Right atrium auricular region (tissue), 2 donors: Measurements from ENCODE around the gene B3GNT5. TPM values are rescaled to one million over a fixed set of nuclear protein-coding genes. Genes with fewer than 3 reads are reported as not detected.

Experiments
- DNase-seq: peaks from one replicate; pipeline ENCODE4 v3.0.0-alpha.2; 2019; ENCODE audit warnings: low spot score
- H3K27ac ChIP-seq, 2 donors: fragments of 200-600 bp; sonication (generic); 1 replicate in 1 of 2; 2 replicates in 1 of 2; pipeline ENCODE4 v1.5.1; 2016 to 2019
- H3K27me3 ChIP-seq, 2 donors: fragments of 200-600 bp; sonication (generic); one replicate each; pipeline versions ENCODE4 v1.5.1 to v1.6.0; 2017 to 2019
- H3K36me3 ChIP-seq: fragments of 200-600 bp; sonication (generic); one replicate; pipeline ENCODE4 v1.5.1; 2016
- H3K4me1 ChIP-seq, 2 donors: fragments of 200-600 bp; sonication (generic); one replicate each; pipeline versions ENCODE4 v1.5.1 to v1.6.0; 2017 to 2019
- H3K4me3 ChIP-seq, 2 donors: fragments of 200-600 bp; sonication (generic); 1 replicate in 1 of 2; 2 replicates in 1 of 2; pipeline ENCODE4 v1.5.1; 2017 to 2019; ENCODE audit warnings: mild to moderate bottlenecking in 1 of 2, moderate library complexity in 1 of 2
- H3K9me3 ChIP-seq, 2 donors: fragments of 200-600 bp; sonication (generic); one replicate each; pipeline ENCODE4 v1.5.1; 2019
- total RNA-seq, 2 donors: library from RNA; depleted of rRNA; stranded (reverse); fragments of >200 nt; gene quantifications; one replicate each; pipeline ENCODE4 v1.1.0, GENCODE V29; 2016
- TF ChIP-seq, protein P1 (sequence below), 2 donors: fragments of 200-600 bp; sonication (generic); IDR thresholded peaks; one replicate each; pipeline ENCODE4 v1.5.1; 2019; ENCODE audit warnings: antibody characterized with exemption in 2 of 2

B3GNT5 gene
- total RNA-seq, 2 donors from 2014 or later, result 1.7 to 2.0 TPM

DNA sequence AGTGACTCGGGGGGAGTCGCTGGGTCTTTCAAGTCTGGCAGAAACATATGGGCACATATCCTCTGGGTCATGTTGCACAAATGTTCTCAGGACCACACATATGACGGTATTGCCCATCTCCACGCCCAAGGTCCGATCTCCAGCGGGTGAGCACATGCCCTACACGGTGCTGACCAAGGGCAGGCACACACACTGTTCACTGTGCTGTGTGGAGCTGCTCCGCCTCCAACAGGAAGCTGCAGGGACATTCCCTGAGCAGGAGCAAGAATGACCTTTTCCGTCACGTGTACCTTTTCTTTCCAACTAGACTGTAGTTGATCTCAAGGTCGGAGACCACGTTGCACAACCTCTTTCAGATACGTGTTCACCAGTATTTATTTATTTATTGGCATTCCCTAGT lies 41.7 kb upstream of the B3GNT5 start:
- Histone ChIP-seq H3K36me3 (no peaks in the 10 kb centered on the region), H3K27ac (peak overlapping the region; percentile 35 to 50), H3K27me3 (no peaks in the 10 kb centered on the region), H3K4me3 (no peak overlapping the region), H3K9me3 (no peaks in the 10 kb centered on the region), H3K4me1 (peaks cover 0 to 8% of the 10 kb centered on the region in 2 donors)
- TF ChIP-seq, protein P1, sequence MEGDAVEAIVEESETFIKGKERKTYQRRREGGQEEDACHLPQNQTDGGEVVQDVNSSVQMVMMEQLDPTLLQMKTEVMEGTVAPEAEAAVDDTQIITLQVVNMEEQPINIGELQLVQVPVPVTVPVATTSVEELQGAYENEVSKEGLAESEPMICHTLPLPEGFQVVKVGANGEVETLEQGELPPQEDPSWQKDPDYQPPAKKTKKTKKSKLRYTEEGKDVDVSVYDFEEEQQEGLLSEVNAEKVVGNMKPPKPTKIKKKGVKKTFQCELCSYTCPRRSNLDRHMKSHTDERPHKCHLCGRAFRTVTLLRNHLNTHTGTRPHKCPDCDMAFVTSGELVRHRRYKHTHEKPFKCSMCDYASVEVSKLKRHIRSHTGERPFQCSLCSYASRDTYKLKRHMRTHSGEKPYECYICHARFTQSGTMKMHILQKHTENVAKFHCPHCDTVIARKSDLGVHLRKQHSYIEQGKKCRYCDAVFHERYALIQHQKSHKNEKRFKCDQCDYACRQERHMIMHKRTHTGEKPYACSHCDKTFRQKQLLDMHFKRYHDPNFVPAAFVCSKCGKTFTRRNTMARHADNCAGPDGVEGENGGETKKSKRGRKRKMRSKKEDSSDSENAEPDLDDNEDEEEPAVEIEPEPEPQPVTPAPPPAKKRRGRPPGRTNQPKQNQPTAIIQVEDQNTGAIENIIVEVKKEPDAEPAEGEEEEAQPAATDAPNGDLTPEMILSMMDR (IDR thresholded peaks at IDR 0.05), result no peak
- DNase-seq, result no peak

GRCh38 chr3:183212096-183212495 lies 41.0 kb upstream of the B3GNT5 start:
- Histone ChIP-seq H3K4me3 (no peak overlapping the region), H3K27me3 (no peaks in the 10 kb centered on the region), H3K27ac (peak overlapping the region in 1 of 2 donors; percentile 8), H3K4me1 (peaks cover 0 to 8% of the 10 kb centered on the region in 2 donors), H3K9me3 (no peaks in the 10 kb centered on the region), H3K36me3 (no peaks in the 10 kb centered on the region)
- no peak for DNase-seq
- TF ChIP-seq, protein P1 (IDR thresholded peaks at IDR 0.05), result no peak

DNA sequence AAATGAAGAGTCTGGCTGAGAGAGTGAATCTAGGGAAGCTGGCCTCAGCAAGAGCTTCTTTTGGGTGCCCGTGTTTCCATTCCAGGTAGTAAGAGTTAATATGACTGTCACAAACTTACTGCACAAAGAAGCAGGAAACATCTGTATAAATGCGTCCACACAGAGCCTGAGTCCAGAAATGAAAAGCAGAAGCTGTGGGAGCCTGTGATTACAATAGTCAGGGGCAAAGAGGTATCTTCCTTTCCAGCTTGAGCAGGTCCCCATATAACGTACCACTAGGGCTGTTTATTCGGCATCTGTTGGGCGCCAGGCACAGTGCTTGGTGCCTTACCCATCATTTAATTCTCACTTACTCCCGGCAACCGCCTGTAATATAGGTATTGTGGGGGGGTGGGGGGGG lies 40.5 kb upstream of the B3GNT5 start:
- Histone ChIP-seq H3K4me3 (no peak overlapping the region), H3K4me1 (peaks cover 0 to 8% of the 10 kb centered on the region in 2 donors), H3K27ac (peak overlapping the region in 1 of 2 donors; percentile 8), H3K9me3 (no peaks in the 10 kb centered on the region), H3K27me3 (no peaks in the 10 kb centered on the region), H3K36me3 (no peaks in the 10 kb centered on the region)
- DNase-seq, result no peak
- TF ChIP-seq, protein P1 (IDR thresholded peaks at IDR 0.05), result no peak

DNA sequence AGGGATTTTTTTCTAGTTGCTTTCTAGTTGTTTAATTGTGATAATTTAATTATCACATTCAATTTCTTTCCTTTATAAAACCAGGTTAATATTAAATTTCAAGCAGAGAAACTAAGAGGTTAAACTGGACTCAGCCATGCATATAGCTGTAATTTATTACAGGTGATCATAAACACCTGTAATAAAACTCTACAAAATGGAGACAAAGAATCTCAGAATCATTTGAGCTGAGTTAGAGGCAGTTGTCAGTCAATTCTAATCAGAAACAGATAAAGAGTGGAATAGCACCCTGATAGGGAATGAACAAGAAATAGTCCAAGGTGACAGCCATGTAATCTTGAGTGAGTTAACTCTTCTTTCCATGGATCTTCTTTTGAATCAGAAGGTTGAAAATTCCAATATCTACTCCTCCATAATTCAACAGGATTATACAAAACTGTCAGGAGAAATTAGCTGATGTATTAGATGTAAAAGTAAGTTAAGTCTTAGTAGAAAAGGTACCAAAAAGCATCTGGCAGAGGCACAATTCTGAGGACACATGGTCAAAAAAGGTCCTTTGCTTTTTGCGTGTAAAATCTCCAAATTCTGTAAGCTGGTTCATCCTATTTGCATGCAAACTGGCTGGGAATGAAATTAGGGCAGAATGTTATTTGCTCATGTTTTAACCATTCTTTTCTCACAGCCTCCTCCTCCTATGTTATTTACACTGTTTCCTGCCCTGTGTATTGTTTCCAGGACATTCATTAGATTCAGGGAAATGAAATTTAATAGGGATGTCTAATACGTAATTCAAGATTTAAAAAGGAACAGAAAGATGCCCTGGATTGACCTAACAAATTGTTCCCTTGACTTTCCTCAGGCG lies 39.4 kb upstream of the B3GNT5 start:
- H3K4me3 ChIP-seq, result no peak overlapping the region
- peaks cover 0 to 8% of the 10 kb centered on the region in 2 donors for H3K4me1 ChIP-seq
- H3K9me3 ChIP-seq, result no peaks in the 10 kb centered on the region
- TF ChIP-seq, protein P1 (IDR thresholded peaks at IDR 0.05), result no peak
- no peaks in the 10 kb centered on the region for H3K36me3 ChIP-seq
- no peak overlapping the region for H3K27ac ChIP-seq
- no peaks in the 10 kb centered on the region for H3K27me3 ChIP-seq
- no peak for DNase-seq

- Histone ChIP-seq H3K4me1 (peaks cover 0 to 8% of the 10 kb centered on the region in 2 donors), H3K9me3 (no peaks in the 10 kb centered on the region), H3K27me3 (no peaks in the 10 kb centered on the region), H3K36me3 (no peaks in the 10 kb centered on the region), H3K27ac (no peak overlapping the region), H3K4me3 (no peak overlapping the region)
- no peak for DNase-seq
- TF ChIP-seq, protein P1 (IDR thresholded peaks at IDR 0.05), result no peak
These were observed 38.8 kb upstream of the B3GNT5 start for GRCh38 chr3:183214277-183214612.
